ENCODE data around the gene CXCR5.
A peak's percentile ranks its signal among the peaks of the same experiment; 100 is the strongest.

The CXCR5 gene

GRCh38 chr11:118903204-118904015 is 19.7 kb downstream of the CXCR5 start:
- H3K27me3 ChIP-seq, result no peaks in the 10 kb centered on the region
- H3K4me1 ChIP-seq, result peaks cover 0 to 57% (median 30%) of the 10 kb centered on the region in 4 donors
- H3K36me3 ChIP-seq, result peaks cover 59 to 100% (median 86%) of the 10 kb centered on the region in 3 donors
- H3K9me3 ChIP-seq, result no peaks in the 10 kb centered on the region
- intact Hi-C loops (cut with DNase I; ENCODE audit: low total_unique reads), result no loop called here
- peak overlapping the region in 1 of 2 donors; percentile 99 for H3K27ac ChIP-seq
- peak in 1 of 2 donors; percentile 68 for DNase-seq
- TF ChIP-seq CTCF (IDR thresholded peaks at IDR 0.05), result no peak
- H3K4me3 ChIP-seq, result no peak overlapping the region

- TF ChIP-seq CTCF (IDR thresholded peaks at IDR 0.05), result peak; percentile 87 to 98
- no peaks in the 10 kb centered on the region for H3K27me3 ChIP-seq
- H3K27ac ChIP-seq, result peak overlapping the region; percentile 85 to 99
- intact Hi-C loops (cut with DNase I; ENCODE audit: low total_unique reads), result loop anchor here (1.0 kb wide), 1 partner anchor 19 kb away; no protein-coding TSS in a partner anchor
- peaks cover 27 to 62% (median 47%) of the 10 kb centered on the region in 3 donors for H3K36me3 ChIP-seq
- H3K4me1 ChIP-seq, result peaks cover 5 to 76% (median 64%) of the 10 kb centered on the region in 4 donors
- H3K4me3 ChIP-seq, result peak overlapping the region in 1 of 2 donors; percentile 1
- DNase-seq, result peak; percentile 85 to 93
- no peaks in the 10 kb centered on the region for H3K9me3 ChIP-seq
These were observed 23.7 kb downstream of the CXCR5 start for GRCh38 chr11:118907051-118908042.

- intact Hi-C loops (cut with DNase I; ENCODE audit: low total_unique reads), result loop anchor here (1.0 kb wide), 1 partner anchor 18 kb away; no protein-coding TSS in a partner anchor
- Histone ChIP-seq H3K4me1 (peaks cover 12 to 82% (median 71%) of the 10 kb centered on the region in 4 donors), H3K36me3 (peaks cover 19 to 53% (median 38%) of the 10 kb centered on the region in 3 donors)
These were observed 24.6 kb downstream of the CXCR5 start for GRCh38 chr11:118908264-118908663.

GRCh38 chr11:118908901-118909618 is 25.4 kb downstream of the CXCR5 start:
- peak; percentile 78 to 94 for DNase-seq
- H3K4me1 ChIP-seq, result peaks cover 18 to 89% (median 77%) of the 10 kb centered on the region in 4 donors

More at GRCh38 chr11:118908264-118908663, 24.6 kb downstream of the CXCR5 start:
- H3K27me3 ChIP-seq, result no peaks in the 10 kb centered on the region
- no peaks in the 10 kb centered on the region for H3K9me3 ChIP-seq
- H3K27ac ChIP-seq, result peak overlapping the region; percentile 85 to 99
- no peak for TF ChIP-seq CTCF (IDR thresholded peaks at IDR 0.05)
- peak overlapping the region in 1 of 2 donors; percentile 52 for H3K4me3 ChIP-seq
- no peak for DNase-seq

More at GRCh38 chr11:118908901-118909618, 25.4 kb downstream of the CXCR5 start:
- Histone ChIP-seq H3K27ac (peak overlapping the region; percentile 85 to 99), H3K36me3 (peaks cover 11 to 45% (median 30%) of the 10 kb centered on the region in 3 donors), H3K9me3 (no peaks in the 10 kb centered on the region), H3K27me3 (no peaks in the 10 kb centered on the region), H3K4me3 (peak overlapping the region; percentile 52 to 61)
- no peak for TF ChIP-seq CTCF (IDR thresholded peaks at IDR 0.05)
- intact Hi-C loops (cut with DNase I; ENCODE audit: low total_unique reads), result loop anchor here (1.0 kb wide), 1 partner anchor 17 kb away; no protein-coding TSS in a partner anchor

Measured in tibial artery (tissue), 4 donors.